ENCODE measurements around the gene LRRC37A.

The LRRC37A gene

GRCh38 chr17:46266656-46267544 is 28.0 kb upstream of the LRRC37A start:
- Histone ChIP-seq H3K4me3 (ENCODE audit: low read length, poor library complexity, severe bottlenecking) (peak overlapping the region; percentile 91), H3F3A (ENCODE audit: low read depth) (peaks cover 9% of the 10 kb centered on the region; the same call in 1 of the 2 replicates), H3K79me2 (ENCODE audit: insufficient read depth, low read length) (no peaks in the 10 kb centered on the region), H3K4me2 (ENCODE audit: low read depth, low read length, poor library complexity, severe bottlenecking) (peak overlapping the region; percentile 87), H4K20me1 (ENCODE audit: insufficient read depth, low read length, poor library complexity, severe bottlenecking) (no peaks in the 10 kb centered on the region), H3K9ac (ENCODE audit: low read depth, low read length, poor library complexity, severe bottlenecking) (peak overlapping the region; percentile 75), H3K27me3 (ENCODE audit: insufficient read depth, low read length, poor library complexity, severe bottlenecking) (no peaks in the 10 kb centered on the region), H3K4me1 (ENCODE audit: insufficient read depth, low read length, poor library complexity, severe bottlenecking) (peaks cover 25% of the 10 kb centered on the region), H3K9me2 (replicated peaks; ENCODE audit: low read depth, low read length) (no peaks in the 10 kb centered on the region), H3K36me3 (ENCODE audit: insufficient read depth, low read length) (no peaks in the 10 kb centered on the region), H3K9me3 (ENCODE audit: insufficient read depth, low read depth, low read length) (no peaks in the 10 kb centered on the region), H2AFZ (ENCODE audit: low read length) (peak overlapping the region; percentile 98)
- TF ChIP-seq, protein P1, sequence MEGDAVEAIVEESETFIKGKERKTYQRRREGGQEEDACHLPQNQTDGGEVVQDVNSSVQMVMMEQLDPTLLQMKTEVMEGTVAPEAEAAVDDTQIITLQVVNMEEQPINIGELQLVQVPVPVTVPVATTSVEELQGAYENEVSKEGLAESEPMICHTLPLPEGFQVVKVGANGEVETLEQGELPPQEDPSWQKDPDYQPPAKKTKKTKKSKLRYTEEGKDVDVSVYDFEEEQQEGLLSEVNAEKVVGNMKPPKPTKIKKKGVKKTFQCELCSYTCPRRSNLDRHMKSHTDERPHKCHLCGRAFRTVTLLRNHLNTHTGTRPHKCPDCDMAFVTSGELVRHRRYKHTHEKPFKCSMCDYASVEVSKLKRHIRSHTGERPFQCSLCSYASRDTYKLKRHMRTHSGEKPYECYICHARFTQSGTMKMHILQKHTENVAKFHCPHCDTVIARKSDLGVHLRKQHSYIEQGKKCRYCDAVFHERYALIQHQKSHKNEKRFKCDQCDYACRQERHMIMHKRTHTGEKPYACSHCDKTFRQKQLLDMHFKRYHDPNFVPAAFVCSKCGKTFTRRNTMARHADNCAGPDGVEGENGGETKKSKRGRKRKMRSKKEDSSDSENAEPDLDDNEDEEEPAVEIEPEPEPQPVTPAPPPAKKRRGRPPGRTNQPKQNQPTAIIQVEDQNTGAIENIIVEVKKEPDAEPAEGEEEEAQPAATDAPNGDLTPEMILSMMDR (conservative IDR thresholded peaks at IDR 0.05; ENCODE audit: low read length): no peak

- no peak for TF ChIP-seq EZH2phosphoT487 (IDR thresholded peaks at IDR 0.05; ENCODE audit: borderline replicate concordance)
- TF ChIP-seq, protein P1 (conservative IDR thresholded peaks at IDR 0.05; ENCODE audit: low read length): no peak
- no peaks in the 10 kb centered on the region for H3K79me2 ChIP-seq (ENCODE audit: insufficient read depth, low read length)
- H3K4me3 ChIP-seq (ENCODE audit: low read length, poor library complexity, severe bottlenecking): no peak overlapping the region
- no peak overlapping the region for H3K9ac ChIP-seq (ENCODE audit: low read depth, low read length, poor library complexity, severe bottlenecking)
- peaks cover 3% of the 10 kb centered on the region; the same call in 1 of the 2 replicates for H3F3A ChIP-seq (ENCODE audit: low read depth)
- no peaks in the 10 kb centered on the region for H3K36me3 ChIP-seq (ENCODE audit: insufficient read depth, low read length)
- H2AFZ ChIP-seq (ENCODE audit: low read length): no peak overlapping the region
- H3K4me2 ChIP-seq (ENCODE audit: low read depth, low read length, poor library complexity, severe bottlenecking): no peak overlapping the region
- no peaks in the 10 kb centered on the region for H3K9me3 ChIP-seq (ENCODE audit: insufficient read depth, low read depth, low read length)
- H4K20me1 ChIP-seq (ENCODE audit: insufficient read depth, low read length, poor library complexity, severe bottlenecking): no peaks in the 10 kb centered on the region
- peaks cover 14% of the 10 kb centered on the region for H3K4me1 ChIP-seq (ENCODE audit: insufficient read depth, low read length, poor library complexity, severe bottlenecking)
- H3K9me2 ChIP-seq (replicated peaks; ENCODE audit: low read depth, low read length): no peaks in the 10 kb centered on the region
- H3K27me3 ChIP-seq (ENCODE audit: insufficient read depth, low read length, poor library complexity, severe bottlenecking): no peaks in the 10 kb centered on the region
Observed at GRCh38 chr17:46270032-46270431, 24.9 kb upstream of the LRRC37A start.

DNA sequence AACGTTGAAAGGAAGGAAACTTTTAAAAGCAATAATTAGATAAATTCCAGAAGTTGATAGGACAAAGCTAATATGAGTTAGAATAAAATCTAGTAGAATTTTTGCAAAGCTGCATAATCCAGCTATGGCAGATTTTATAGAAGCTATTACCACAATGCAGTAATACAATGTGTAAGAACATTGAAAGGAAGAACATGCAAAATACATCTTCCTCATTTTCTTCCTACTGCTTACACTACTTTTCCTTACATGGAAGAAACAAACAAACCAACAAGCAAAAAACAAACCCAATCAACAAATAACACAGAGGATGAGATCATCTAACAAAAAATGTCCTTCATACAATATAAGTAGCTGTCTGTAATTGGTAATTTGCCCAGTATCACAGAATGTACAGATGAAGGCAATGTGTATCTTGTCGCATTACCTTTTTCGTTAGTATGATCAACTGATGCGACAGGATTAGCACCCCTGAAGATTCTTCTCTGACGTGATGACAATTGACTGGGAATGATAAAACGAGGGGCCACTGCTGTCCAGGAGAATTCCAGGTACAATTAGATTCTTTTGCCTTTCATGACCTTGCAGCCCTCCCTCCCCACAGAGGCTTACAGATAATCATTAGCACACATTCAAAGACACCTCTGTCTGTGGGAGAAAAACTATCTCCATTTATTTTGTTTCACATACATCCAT is 21.2 kb upstream of the LRRC37A start:
- no peaks in the 10 kb centered on the region for H3K79me2 ChIP-seq (ENCODE audit: insufficient read depth, low read length)
- H3K9me2 ChIP-seq (replicated peaks; ENCODE audit: low read depth, low read length): no peaks in the 10 kb centered on the region
- TF ChIP-seq, protein P1 (conservative IDR thresholded peaks at IDR 0.05; ENCODE audit: low read length): no peak
- TF ChIP-seq EZH2phosphoT487 (IDR thresholded peaks at IDR 0.05; ENCODE audit: borderline replicate concordance): no peak
- H4K20me1 ChIP-seq (ENCODE audit: insufficient read depth, low read length, poor library complexity, severe bottlenecking): no peaks in the 10 kb centered on the region
- H3K9me3 ChIP-seq (ENCODE audit: insufficient read depth, low read depth, low read length): no peaks in the 10 kb centered on the region
- no peak overlapping the region for H3K4me3 ChIP-seq (ENCODE audit: low read length, poor library complexity, severe bottlenecking)
- no peaks in the 10 kb centered on the region for H3K36me3 ChIP-seq (ENCODE audit: insufficient read depth, low read length)
- no peaks in the 10 kb centered on the region for H3K27me3 ChIP-seq (ENCODE audit: insufficient read depth, low read length, poor library complexity, severe bottlenecking)
- H2AFZ ChIP-seq (ENCODE audit: low read length): no peak overlapping the region
- H3K4me1 ChIP-seq (ENCODE audit: insufficient read depth, low read length, poor library complexity, severe bottlenecking): no peaks in the 10 kb centered on the region
- no peaks in the 10 kb centered on the region for H3F3A ChIP-seq (ENCODE audit: low read depth)
- no peak overlapping the region for H3K4me2 ChIP-seq (ENCODE audit: low read depth, low read length, poor library complexity, severe bottlenecking)
- no peak overlapping the region for H3K9ac ChIP-seq (ENCODE audit: low read depth, low read length, poor library complexity, severe bottlenecking)

Measured in Loucy (cell line).